H1 (cell line): ENCODE measurements around the gene PHF3.

Experiments used
- CEBPB ChIP-seq: IDR thresholded peaks from 2 replicates; pipeline ENCODE4 v1.6.1; 2012; ENCODE audit warnings: low read depth, low read length
- CTCF ChIP-seq, 3 experiments: IDR thresholded peaks; 1 replicate in 2 of 3; 2 replicates in 1 of 3; pipeline versions ENCODE4 v1.5.1 to v1.6.1; 2011; ENCODE audit warnings: low read length in 3 of 3, mild to moderate bottlenecking in 3 of 3, inconsistent platforms in 2 of 3, low read depth in 1 of 3, moderate library complexity in 1 of 3; ENCODE audit not compliant: insufficient read depth in 1 of 3; ENCODE audit errors: control extremely low read depth in 1 of 3
- POLR2A ChIP-seq, 2 experiments: IDR thresholded peaks; 1 replicate in 1 of 2; 2 replicates in 1 of 2; pipeline ENCODE4 v1.6.1; 2011; ENCODE audit warnings: low read depth in 2 of 2, low read length in 2 of 2, mild to moderate bottlenecking in 2 of 2; ENCODE audit errors: control extremely low read depth in 1 of 2
- RNF2 ChIP-seq: fragments of 200-900, 300-1000 bp; sonication (generic); IDR thresholded peaks from 2 replicates; pipeline ENCODE4 v1.7.1; 2016; ENCODE audit warnings: borderline replicate concordance, low read depth, mild to moderate bottlenecking, antibody characterized with exemption, low read length; ENCODE audit not compliant: poor library complexity, severe bottlenecking; ENCODE audit errors: missing control alignments

GRCh38 chr6:63640062-63640461 lies 4.5 kb downstream of the PHF3 start:
- TF ChIP-seq RNF2 (no peak), POLR2A (IDR thresholded peaks at IDR 0.05; ENCODE audit: control extremely low read depth in 1 of 2, low read depth in 2 of 2, low read length in 2 of 2) (no peak), CTCF (IDR thresholded peaks at IDR 0.05; ENCODE audit: control extremely low read depth in 1 of 3, insufficient read depth in 1 of 3, low read depth in 1 of 3, low read length in 3 of 3) (no peak), CEBPB (no peak)
